CD4-positive, alpha-beta T cell treated with Interleukin-1 beta for 1 hour (primary cell): ENCODE results near the gene PAFAH2.
"Not testable (repeated sequence)": the region's sequence is repeated elsewhere in the genome, so short reads cannot be mapped to it uniquely, and the experiment has no call there.

Source experiments
- DNase-seq, 2 donors: peaks; one replicate each; pipeline ENCODE4 v3.0.0-alpha.2; 2020 to 2022

PAFAH2 gene

GRCh38 chr1:25979210-25979609, 18.7 kb downstream of the PAFAH2 start:
- no peak for DNase-seq

GRCh38 chr1:25978403-25978802, 19.5 kb downstream of the PAFAH2 start:
- DNase-seq = no peak

GRCh38 chr1:25977801-25978200, 20.1 kb downstream of the PAFAH2 start:
- DNase-seq = no peak

GRCh38 chr1:25973610-25974321, 24.1 kb downstream of the PAFAH2 start:
- no peak for DNase-seq

GRCh38 chr1:25971811-25972180, 26.1 kb downstream of the PAFAH2 start:
- DNase-seq = no peak

DNA sequence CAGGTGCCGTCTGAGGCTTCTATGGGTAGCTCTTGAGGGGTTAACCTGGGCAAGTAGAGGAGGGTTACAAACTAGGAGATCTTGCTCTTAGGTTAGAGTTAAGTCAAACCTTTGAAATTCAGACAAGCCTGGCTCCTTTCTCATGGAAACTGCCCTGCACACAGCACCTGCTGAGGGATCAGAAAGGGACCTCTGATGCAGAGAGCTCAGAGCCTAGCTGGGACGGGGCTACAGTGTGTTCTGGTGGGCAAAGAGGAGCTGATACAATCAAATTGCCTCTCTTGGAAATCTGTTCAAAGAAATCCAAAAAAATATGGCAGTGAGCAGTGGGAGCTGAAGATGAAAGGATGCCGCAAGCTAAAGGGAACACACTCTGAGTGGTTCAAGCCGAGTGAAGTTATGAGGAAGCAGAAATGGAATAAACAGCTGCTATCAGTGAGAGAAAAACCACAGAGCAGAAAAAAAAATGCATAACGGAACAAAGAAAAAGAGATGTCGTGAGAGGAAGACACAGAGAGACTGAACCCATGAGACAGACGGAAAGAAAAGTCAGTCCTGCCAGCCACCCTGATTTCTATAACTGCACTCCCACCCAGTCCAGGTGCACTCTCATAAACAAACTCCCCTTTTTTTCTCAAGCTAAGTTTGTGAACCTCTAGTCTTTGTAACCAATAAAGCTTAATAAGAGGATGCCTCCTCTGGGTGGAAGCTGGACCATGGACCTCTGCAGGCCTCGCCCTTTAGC, 26.6 kb downstream of the PAFAH2 start:
- DNase-seq = peak in 1 of 2 donors; percentile 20

- DNase-seq = no peak
Measured at GRCh38 chr1:25967308-25967707, 30.6 kb downstream of the PAFAH2 start.

- no peak for DNase-seq
Measured at GRCh38 chr1:25959611-25960010, 38.3 kb downstream of the PAFAH2 start.

DNA sequence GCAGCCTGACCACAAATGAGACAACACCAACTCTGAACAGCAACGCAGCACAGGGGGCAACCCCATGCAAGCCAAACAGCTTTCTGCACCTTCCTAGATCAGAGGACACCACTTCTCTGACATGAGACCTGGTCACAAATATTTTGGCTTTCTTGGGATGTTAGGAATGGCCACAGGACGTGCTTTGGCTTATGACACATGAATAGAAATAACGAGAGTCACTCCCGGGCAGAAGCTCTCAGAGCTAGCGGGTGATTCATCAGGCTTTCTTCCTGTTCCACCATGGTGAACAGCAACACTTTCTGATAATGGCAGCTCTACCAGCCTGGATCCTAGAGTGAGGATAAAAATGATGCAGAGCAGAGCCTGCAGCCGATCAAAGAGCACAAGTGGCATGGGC, 39.4 kb downstream of the PAFAH2 start:
- DNase-seq = no peak

DNA sequence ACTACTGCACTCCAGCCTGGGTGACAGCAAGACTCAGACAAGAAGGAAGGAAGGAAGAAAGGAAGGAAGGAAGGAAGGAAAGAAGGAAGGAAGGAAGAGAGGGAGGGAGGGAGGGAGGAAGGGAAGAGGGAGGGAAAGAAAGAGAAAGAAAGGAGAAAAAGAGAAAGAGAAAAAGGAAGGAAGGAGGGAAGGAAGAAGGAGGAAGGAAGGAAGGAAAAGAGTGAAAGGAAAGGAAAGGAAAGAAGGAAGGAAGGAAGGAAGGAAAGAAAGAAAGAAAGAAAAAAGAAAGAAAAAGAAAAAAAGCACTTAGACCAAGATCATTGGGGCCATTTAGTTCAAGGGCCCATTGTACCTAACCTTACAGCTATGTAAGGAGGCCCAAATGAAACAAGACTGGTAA, 42.3 kb downstream of the PAFAH2 start:
- DNase-seq = no peak

DNA sequence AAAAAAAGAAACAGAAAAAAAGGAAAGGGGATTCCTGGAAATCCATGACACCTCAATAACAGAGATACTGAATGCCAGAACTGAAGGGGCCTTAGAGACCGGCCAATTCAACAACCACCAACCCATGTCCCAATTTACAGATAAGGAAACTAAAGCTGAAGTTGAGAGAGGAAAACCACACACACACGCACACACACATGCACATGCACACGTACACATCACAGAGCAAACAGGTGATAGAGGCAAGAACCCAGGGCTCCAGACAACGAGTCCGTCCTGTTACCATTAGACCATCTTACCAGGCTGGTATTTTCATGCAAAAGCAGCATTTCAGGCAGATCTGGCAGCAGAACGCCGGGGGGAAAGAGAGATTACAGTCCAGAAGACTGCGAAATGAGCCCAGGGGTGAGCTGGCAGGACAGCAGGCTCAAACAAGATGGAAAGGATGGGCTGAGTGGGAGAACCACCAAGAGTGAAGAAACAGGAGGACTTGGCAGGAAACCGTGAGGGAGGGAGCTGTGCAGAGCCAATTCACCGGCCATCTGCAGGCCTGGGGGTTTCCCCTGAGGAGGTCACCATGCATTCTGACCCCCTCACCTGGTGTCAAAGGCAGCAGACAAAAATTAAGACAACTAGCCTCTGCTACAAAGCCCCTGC, 43.5 kb downstream of the PAFAH2 start:
- DNase-seq = no peak

- no peak for DNase-seq
Measured at GRCh38 chr1:25952841-25953401, 44.9 kb downstream of the PAFAH2 start.

GRCh38 chr1:25948641-25949040, 49.2 kb downstream of the PAFAH2 start:
- no peak for DNase-seq

GRCh38 chr1:25947027-25947426, 50.8 kb downstream of the PAFAH2 start:
- no peak for DNase-seq

- DNase-seq = no peak
Measured at GRCh38 chr1:25945761-25946160, 52.1 kb downstream of the PAFAH2 start.

GRCh38 chr1:25944986-25945385, 52.9 kb downstream of the PAFAH2 start:
- no peak for DNase-seq

DNA sequence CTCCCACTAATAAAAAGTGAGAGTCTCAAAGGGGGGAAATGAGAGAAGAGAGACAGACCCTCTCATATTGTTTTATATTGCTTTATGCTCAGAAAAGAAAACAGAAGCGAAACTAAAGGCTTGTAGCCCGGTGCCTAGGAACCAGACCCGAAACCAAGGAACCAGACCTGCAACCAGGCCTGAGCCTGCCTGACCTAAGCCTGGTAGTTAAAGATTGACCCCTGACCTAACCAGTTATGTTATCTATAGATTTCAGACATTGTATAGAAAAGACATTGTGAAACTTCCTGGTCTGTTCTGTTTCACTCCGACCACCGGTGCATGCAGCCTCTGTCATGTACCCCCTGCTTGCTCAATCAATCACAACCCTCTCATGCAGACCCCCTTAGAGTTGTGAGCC, 54.4 kb downstream of the PAFAH2 start:
- DNase-seq = not testable (repeated sequence)

GRCh38 chr1:25936947-25937346, 60.9 kb downstream of the PAFAH2 start:
- no peak for DNase-seq

DNA sequence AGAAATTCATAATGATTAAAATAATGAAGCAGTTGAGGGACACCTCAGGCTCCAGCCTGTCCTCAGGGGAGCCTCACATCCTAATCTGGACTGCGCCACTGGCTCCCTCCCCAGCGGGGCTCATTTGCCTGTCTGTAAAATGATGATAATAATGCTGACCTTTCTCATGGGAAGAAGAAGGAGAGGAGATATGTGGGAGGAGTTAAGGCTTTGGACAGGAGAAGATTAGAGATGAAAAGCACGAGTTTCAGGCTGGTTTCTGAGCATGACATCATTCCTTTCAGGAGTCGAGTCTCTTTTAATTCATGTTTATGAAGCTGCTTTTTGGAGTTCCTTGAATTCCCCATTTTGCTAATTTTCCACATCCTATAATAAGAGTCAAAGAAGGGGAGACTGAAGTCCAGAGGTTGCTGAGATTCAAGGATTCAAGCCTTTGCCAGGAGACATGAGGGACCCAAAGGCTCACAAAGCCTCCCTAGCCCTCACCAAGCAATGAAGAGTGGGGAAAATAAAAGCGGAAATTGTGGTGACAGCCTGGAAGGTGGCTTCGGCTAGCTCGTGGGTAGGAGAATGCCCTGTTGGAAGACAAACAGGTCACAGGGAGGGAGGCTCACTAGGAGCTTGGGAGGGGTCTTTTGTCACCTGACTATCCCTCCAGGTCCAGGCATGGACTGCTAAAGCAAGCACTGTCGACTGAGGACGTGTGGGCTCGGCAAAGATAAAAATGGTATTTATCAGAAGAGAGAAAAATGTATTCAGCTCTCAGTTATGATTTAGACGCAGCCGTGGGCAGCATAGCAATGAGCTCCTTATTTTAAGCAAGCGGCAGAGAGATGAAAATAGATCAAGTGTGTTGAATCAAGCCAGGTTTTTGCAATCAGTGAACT, 64.1 kb downstream of the PAFAH2 start:
- DNase-seq = no peak

- DNase-seq = not testable (repeated sequence)
Measured at GRCh38 chr1:25932811-25933400, 65.0 kb downstream of the PAFAH2 start.

- no peak for DNase-seq
Measured at GRCh38 chr1:25932321-25932720, 65.5 kb downstream of the PAFAH2 start.

GRCh38 chr1:25929016-25929415, 68.8 kb downstream of the PAFAH2 start:
- DNase-seq = no peak
